HepG2 (cell line): ENCODE data around the gene ARHGAP32. TPM values are rescaled to one million over a fixed set of nuclear protein-coding genes. Genes with fewer than 3 reads are reported as not detected.

Source experiments
- ATAC-seq: fragments of 200-7000 bp; cut with Tn5 transposase; 3 replicates; pipeline ENCODE4 v1.9.1; 2020; ENCODE audit warnings: mild to moderate bottlenecking, moderate library complexity
- BruUV-seq: library from RNA; stranded (reverse); fragments of 400-500 nt; replicated peaks from 2 replicates; lab custom pipeline; 2021; lab: Mats Ljungman, UMichigan
- CTCF ChIA-PET: fragments of 300-600 bp; formaldehyde crosslinking; extraction: SDS; loops from one replicate; lab custom pipeline; 2021; ENCODE audit warnings: low total read pairs, inconsistent platforms, low intra/inter-chr PET ratio; lab: Yijun Ruan, JAX
- POLR2A ChIA-PET: fragments of 350-600 bp; sonication (Branson Sonifier 250); formaldehyde crosslinking; loops from one replicate; lab custom pipeline; 2020; ENCODE audit warnings: antibody characterized with exemption, inconsistent platforms; lab: Yijun Ruan, JAX
- DNase-seq: peaks from one replicate; pipeline ENCODE4 v3.0.0-alpha.2; 2015; ENCODE audit warnings: low spot score
- FAIRE-seq: peaks from 3 replicates; lab custom pipeline; 2011; peaks lifted over from hg19 to GRCh38; lab: Jason Lieb, UNC
- H2AFZ ChIP-seq: one replicate; pipeline ENCODE4 v1.6.1; 2011; ENCODE audit warnings: low read length, inconsistent platforms
- H3K27ac ChIP-seq: fragments of 300-600 bp; 3 replicates; pipeline ENCODE4 v1.8.0; 2011; ENCODE audit warnings: mixed run types, mild to moderate bottlenecking, mixed read lengths, low read length, inconsistent platforms; ENCODE audit not compliant: insufficient read depth; ENCODE audit errors: extremely low read length
- H3K27me3 ChIP-seq, 2 experiments: fragments of 200-600 bp in 1 of 2; 2 replicates in 1 of 2; 3 replicates in 1 of 2; pipeline versions ENCODE4 v1.6.0 to v1.8.0; 2011; ENCODE audit warnings: low read length in 2 of 2, mild to moderate bottlenecking in 2 of 2, moderate library complexity in 2 of 2, inconsistent platforms in 1 of 2; ENCODE audit not compliant: insufficient read depth in 2 of 2, control insufficient read depth in 1 of 2
- H3K36me3 ChIP-seq, 2 experiments: fragments of 200-600 bp in 1 of 2; replicated peaks in 1 of 2; 2 replicates in 1 of 2; 3 replicates in 1 of 2; pipeline versions ENCODE4 v1.5.1 to v1.8.0; 2011; ENCODE audit warnings: low read length in 2 of 2, inconsistent platforms in 1 of 2; ENCODE audit not compliant: insufficient read depth in 2 of 2, control insufficient read depth in 1 of 2
- H3K4me1 ChIP-seq: 2 replicates; pipeline ENCODE4 v1.5.1; 2012; ENCODE audit warnings: low read length, inconsistent platforms; ENCODE audit not compliant: insufficient read depth
- H3K4me2 ChIP-seq: 2 replicates; pipeline ENCODE4 v1.6.0; 2011; ENCODE audit warnings: low read depth, low read length, inconsistent platforms
- H3K4me3 ChIP-seq, 3 experiments: fragments of 200-600 bp in 1 of 3; sonication (generic), shearing (Covaris generic) in 1 of 3; replicated peaks in 1 of 3; 2 replicates each; pipeline ENCODE4 v1.5.1; 2011 to 2016; ENCODE audit warnings: low read length in 3 of 3, inconsistent platforms in 2 of 3, low read depth in 2 of 3, mild to moderate bottlenecking in 2 of 3, control low read depth in 1 of 3, mixed read lengths in 1 of 3; ENCODE audit not compliant: insufficient read depth in 1 of 3
- H3K79me2 ChIP-seq: one replicate; pipeline ENCODE4 v1.6.1; 2011; ENCODE audit warnings: low read length, inconsistent platforms; ENCODE audit not compliant: insufficient read depth
- H3K9ac ChIP-seq: 2 replicates; pipeline ENCODE4 v1.6.0; 2011; ENCODE audit warnings: mild to moderate bottlenecking, low read depth, low read length, inconsistent platforms; ENCODE audit not compliant: insufficient read depth
- H3K9me3 ChIP-seq: 2 replicates; pipeline ENCODE4 v1.5.1; 2012; ENCODE audit warnings: mild to moderate bottlenecking, low read length
- H4K20me1 ChIP-seq: 2 replicates; pipeline ENCODE4 v1.6.0; 2011; ENCODE audit warnings: inconsistent platforms, mild to moderate bottlenecking, low read length, moderate library complexity; ENCODE audit not compliant: insufficient read depth
- BRCA1 ChIP-seq: sonication (generic); formaldehyde crosslinking; IDR thresholded peaks from 2 replicates; pipeline ENCODE4 v1.4.0; 2020; ENCODE audit warnings: missing genetic modification reagents
- CREBL2 ChIP-seq: sonication (generic); formaldehyde crosslinking; IDR thresholded peaks from 2 replicates; pipeline ENCODE4 v1.8.1; 2023; ENCODE audit warnings: missing genetic modification reagents, mild to moderate bottlenecking, borderline replicate concordance
- DNMT1 ChIP-seq: sonication (generic); formaldehyde crosslinking; IDR thresholded peaks from 2 replicates; pipeline ENCODE4 v1.5.1; 2020; ENCODE audit warnings: mild to moderate bottlenecking, missing genetic modification reagents
- E2F5 ChIP-seq: sonication (generic); formaldehyde crosslinking; conservative IDR thresholded peaks from 2 replicates; pipeline ENCODE4 v1.4.0; 2020; ENCODE audit warnings: missing genetic modification reagents
- ETV6 ChIP-seq: sonication (generic); formaldehyde crosslinking; conservative IDR thresholded peaks from 2 replicates; pipeline ENCODE4 v1.4.0; 2020; ENCODE audit warnings: missing genetic modification reagents
- GLMP ChIP-seq: sonication (generic); formaldehyde crosslinking; IDR thresholded peaks from 2 replicates; pipeline ENCODE4 v1.9.0; 2021; ENCODE audit warnings: missing genetic modification reagents, mild to moderate bottlenecking, borderline replicate concordance
- IKZF4 ChIP-seq: sonication (generic); formaldehyde crosslinking; IDR thresholded peaks from 2 replicates; pipeline ENCODE4 v1.5.1; 2020; ENCODE audit warnings: borderline replicate concordance, mild to moderate bottlenecking, low read depth, missing genetic modification reagents; ENCODE audit errors: not compliant biosample characterization
- MYC ChIP-seq: sonication (generic); formaldehyde crosslinking; IDR thresholded peaks from 2 replicates; pipeline ENCODE4 v1.9.0; 2021; ENCODE audit warnings: missing genetic modification reagents, borderline replicate concordance
- NCOA1 ChIP-seq: sonication (generic); formaldehyde crosslinking; IDR thresholded peaks from 2 replicates; pipeline ENCODE4 v1.9.0; 2021; ENCODE audit warnings: missing genetic modification reagents
- RBM22 ChIP-seq: fragments of 200-400 bp; formaldehyde crosslinking; optimal IDR thresholded peaks from 2 replicates; pipeline ENCODE3; 2017; ENCODE audit warnings: mild to moderate bottlenecking, low read length, moderate library complexity
- SRSF4 ChIP-seq: fragments of 200-400 bp; formaldehyde crosslinking; IDR thresholded peaks from one replicate; pipeline ENCODE4 v1.6.1; 2018; ENCODE audit warnings: mild to moderate bottlenecking, low read depth, low read length, moderate library complexity; ENCODE audit not compliant: poor library complexity, severe bottlenecking
- TP53 ChIP-seq: sonication (generic); formaldehyde crosslinking; conservative IDR thresholded peaks from 2 replicates; pipeline ENCODE4 v1.4.0; 2020; ENCODE audit warnings: missing genetic modification reagents
- ZMAT5 ChIP-seq: sonication (generic); formaldehyde crosslinking; IDR thresholded peaks from 2 replicates; pipeline ENCODE4 v1.5.0; 2020; ENCODE audit warnings: mild to moderate bottlenecking, low read depth, missing genetic modification reagents, borderline replicate concordance
- ZNF549 ChIP-seq: sonication (generic); formaldehyde crosslinking; IDR thresholded peaks from 2 replicates; pipeline ENCODE4 v1.5.0; 2020; ENCODE audit warnings: missing genetic modification reagents
- ZNF672 ChIP-seq: sonication (generic); formaldehyde crosslinking; IDR thresholded peaks from 2 replicates; pipeline ENCODE4 v1.8.1; 2022; ENCODE audit warnings: missing genetic modification reagents
- WGBS: methylation state at CpG from one replicate; pipeline ENCODE4 v1.1.6; 2017; ENCODE audit warnings: low lambda C conversion rate; 5-methylcytosine and 5-hydroxymethylcytosine counted together
- in situ Hi-C: cut with HindIII; loops from 2 replicates; pipeline ENCODE4 v1.10.0; 2017; ENCODE audit warnings: low pct_unique_long_range_greater_than_20kb; ENCODE audit not compliant: extremely low pct_ligation_motif_present
- intact Hi-C: fragments of 100-400 bp; cut with micrococcal nuclease; formaldehyde crosslinking; loops from one replicate; pipeline ENCODE4 v1.10.0; 2022; ENCODE audit not compliant: unreplicated experiment
- polyA plus RNA-seq, 8 experiments: library from polyadenylated mRNA; depleted of rRNA in 3 of 8; stranded (reverse) in 7 of 8; unstranded in 1 of 8; fragments of >200 nt; fragmentation: Illumina TruSeq in 4 of 8; extraction: Trizol in 4 of 8; gene quantifications; 2 replicates each; pipeline versions ENCODE4 v1.2.1 to v1.2.3, GENCODE V29; 2011 to 2016; ENCODE audit warnings: low read depth in 4 of 8, missing spikeins in 1 of 8, mixed read lengths in 1 of 8; ENCODE audit not compliant: insufficient read depth in 1 of 8
- total RNA-seq, 5 experiments: library from RNA; depleted of rRNA; stranded (reverse); fragments of >200 nt; fragmentation: Illumina TruSeq; extraction: Trizol; gene quantifications; 2 replicates each; pipeline ENCODE4 v1.2.3, GENCODE V29; 2016; ENCODE audit warnings: low read depth in 1 of 5
- TF ChIP-seq, protein P1 (sequence below): sonication (generic); formaldehyde crosslinking; IDR thresholded peaks from 2 replicates; pipeline ENCODE4 v1.8.1; 2022; ENCODE audit warnings: low read depth, mild to moderate bottlenecking, missing genetic modification reagents
- TF ChIP-seq, protein P2 (sequence below): sonication (generic); formaldehyde crosslinking; IDR thresholded peaks from 2 replicates; pipeline ENCODE4 v1.5.0; 2020; ENCODE audit warnings: mild to moderate bottlenecking, missing genetic modification reagents, moderate library complexity
- TF ChIP-seq, protein P3 (sequence below): sonication (generic); formaldehyde crosslinking; IDR thresholded peaks from 2 replicates; pipeline ENCODE4 v1.8.1; 2023; ENCODE audit warnings: mild to moderate bottlenecking, missing genetic modification reagents, borderline replicate concordance

Gene ARHGAP32
- total and polyA plus RNA-seq, 2 of the 13 experiments (the other 11 are each of a cell fraction or from before 2014, with no cell fraction given) = 6.3 to 8.2 TPM

DNA sequence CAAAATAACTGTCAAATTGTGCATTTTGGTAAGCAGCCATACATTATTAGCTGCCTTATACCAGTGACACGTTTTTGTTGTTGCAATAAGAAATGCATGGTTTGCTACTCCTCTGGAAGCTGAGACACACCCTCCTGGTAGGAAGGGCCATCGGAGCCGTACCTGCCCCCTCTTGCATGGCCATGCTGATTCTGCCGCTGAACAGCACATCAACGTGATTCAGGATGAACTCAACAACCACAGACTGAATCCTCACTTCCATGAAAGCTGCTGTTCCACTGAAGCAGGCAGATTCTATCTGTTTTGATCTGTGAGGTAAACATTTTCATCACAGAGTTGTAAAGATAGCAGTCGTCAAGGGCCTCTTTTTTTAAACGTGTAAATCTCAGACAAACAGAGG lies 210.9 kb downstream of the ARHGAP32 start:
- Histone ChIP-seq H3K4me1 (no peaks in the 10 kb centered on the region), H3K4me3 (no peak overlapping the region), H4K20me1 (no peaks in the 10 kb centered on the region; the same call in 1 of the 2 replicates), H3K79me2 (no peaks in the 10 kb centered on the region), H3K36me3 (peaks cover 10 to 32% of the 10 kb centered on the region in 2 experiments; a peak in 4 of 5 replicates), H3K27me3 (no peaks in the 10 kb centered on the region), H3K27ac (no peak overlapping the region), H3K9me3 (no peaks in the 10 kb centered on the region), H2AFZ (no peak overlapping the region), H3K9ac (no peak overlapping the region), H3K4me2 (no peak overlapping the region)
- intact Hi-C loops = no loop called here
- no peak for DNase-seq
- no TSS peak for BruUV-seq
- ChIA-PET CTCF (no interaction called here), POLR2A (no interaction called here)
- 88% methylated on average over 7 of the region's 7 CpGs for WGBS
- ATAC-seq = no peak
- in situ Hi-C loops = no loop called here
- FAIRE-seq = no peak
- TF ChIP-seq, protein P1, sequence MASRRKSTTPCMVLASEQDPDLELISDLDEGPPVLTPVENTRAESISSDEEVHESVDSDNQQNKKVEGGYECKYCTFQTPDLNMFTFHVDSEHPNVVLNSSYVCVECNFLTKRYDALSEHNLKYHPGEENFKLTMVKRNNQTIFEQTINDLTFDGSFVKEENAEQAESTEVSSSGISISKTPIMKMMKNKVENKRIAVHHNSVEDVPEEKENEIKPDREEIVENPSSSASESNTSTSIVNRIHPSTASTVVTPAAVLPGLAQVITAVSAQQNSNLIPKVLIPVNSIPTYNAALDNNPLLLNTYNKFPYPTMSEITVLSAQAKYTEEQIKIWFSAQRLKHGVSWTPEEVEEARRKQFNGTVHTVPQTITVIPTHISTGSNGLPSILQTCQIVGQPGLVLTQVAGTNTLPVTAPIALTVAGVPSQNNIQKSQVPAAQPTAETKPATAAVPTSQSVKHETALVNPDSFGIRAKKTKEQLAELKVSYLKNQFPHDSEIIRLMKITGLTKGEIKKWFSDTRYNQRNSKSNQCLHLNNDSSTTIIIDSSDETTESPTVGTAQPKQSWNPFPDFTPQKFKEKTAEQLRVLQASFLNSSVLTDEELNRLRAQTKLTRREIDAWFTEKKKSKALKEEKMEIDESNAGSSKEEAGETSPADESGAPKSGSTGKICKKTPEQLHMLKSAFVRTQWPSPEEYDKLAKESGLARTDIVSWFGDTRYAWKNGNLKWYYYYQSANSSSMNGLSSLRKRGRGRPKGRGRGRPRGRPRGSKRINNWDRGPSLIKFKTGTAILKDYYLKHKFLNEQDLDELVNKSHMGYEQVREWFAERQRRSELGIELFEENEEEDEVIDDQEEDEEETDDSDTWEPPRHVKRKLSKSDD = no peak
- no peak for TF ChIP-seq GLMP (CRISPR knock-in tag)
- no peak for TF ChIP-seq RBM22
- TF ChIP-seq E2F5 (CRISPR knock-in tag) = no peak
- no peak for TF ChIP-seq IKZF4 (CRISPR knock-in tag)
- TF ChIP-seq BRCA1 (CRISPR knock-in tag) = no peak
- TF ChIP-seq ZMAT5 (CRISPR knock-in tag) = no peak
- no peak for TF ChIP-seq SRSF4
- no peak for TF ChIP-seq NCOA1
- TF ChIP-seq, protein P2, sequence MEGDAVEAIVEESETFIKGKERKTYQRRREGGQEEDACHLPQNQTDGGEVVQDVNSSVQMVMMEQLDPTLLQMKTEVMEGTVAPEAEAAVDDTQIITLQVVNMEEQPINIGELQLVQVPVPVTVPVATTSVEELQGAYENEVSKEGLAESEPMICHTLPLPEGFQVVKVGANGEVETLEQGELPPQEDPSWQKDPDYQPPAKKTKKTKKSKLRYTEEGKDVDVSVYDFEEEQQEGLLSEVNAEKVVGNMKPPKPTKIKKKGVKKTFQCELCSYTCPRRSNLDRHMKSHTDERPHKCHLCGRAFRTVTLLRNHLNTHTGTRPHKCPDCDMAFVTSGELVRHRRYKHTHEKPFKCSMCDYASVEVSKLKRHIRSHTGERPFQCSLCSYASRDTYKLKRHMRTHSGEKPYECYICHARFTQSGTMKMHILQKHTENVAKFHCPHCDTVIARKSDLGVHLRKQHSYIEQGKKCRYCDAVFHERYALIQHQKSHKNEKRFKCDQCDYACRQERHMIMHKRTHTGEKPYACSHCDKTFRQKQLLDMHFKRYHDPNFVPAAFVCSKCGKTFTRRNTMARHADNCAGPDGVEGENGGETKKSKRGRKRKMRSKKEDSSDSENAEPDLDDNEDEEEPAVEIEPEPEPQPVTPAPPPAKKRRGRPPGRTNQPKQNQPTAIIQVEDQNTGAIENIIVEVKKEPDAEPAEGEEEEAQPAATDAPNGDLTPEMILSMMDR = no peak
- no peak for TF ChIP-seq ETV6
- TF ChIP-seq ZNF549 (CRISPR knock-in tag) = no peak
- TF ChIP-seq TP53 = no peak
- TF ChIP-seq DNMT1 (CRISPR knock-in tag) = no peak
- TF ChIP-seq, protein P3, sequence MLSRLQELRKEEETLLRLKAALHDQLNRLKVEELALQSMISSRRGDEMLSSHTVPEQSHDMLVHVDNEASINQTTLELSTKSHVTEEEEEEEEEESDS (CRISPR knock-in tag) = no peak
- TF ChIP-seq CREBL2 = no peak
- TF ChIP-seq ZNF672 = no peak
- no peak for TF ChIP-seq MYC
